GM10266 (cell line): Measurements from ENCODE around the gene TPPP.

Experiments used
- DNase-seq: peaks from one replicate; pipeline ENCODE4 v3.0.0; 2012; ENCODE audit errors: extremely low spot score
- CTCF ChIP-seq: IDR thresholded peaks from 2 replicates; pipeline ENCODE4 v1.5.1; 2012; ENCODE audit warnings: mild to moderate bottlenecking, low read depth; ENCODE audit not compliant: control insufficient read depth, insufficient read depth; ENCODE audit errors: missing control alignments

TPPP gene

DNA sequence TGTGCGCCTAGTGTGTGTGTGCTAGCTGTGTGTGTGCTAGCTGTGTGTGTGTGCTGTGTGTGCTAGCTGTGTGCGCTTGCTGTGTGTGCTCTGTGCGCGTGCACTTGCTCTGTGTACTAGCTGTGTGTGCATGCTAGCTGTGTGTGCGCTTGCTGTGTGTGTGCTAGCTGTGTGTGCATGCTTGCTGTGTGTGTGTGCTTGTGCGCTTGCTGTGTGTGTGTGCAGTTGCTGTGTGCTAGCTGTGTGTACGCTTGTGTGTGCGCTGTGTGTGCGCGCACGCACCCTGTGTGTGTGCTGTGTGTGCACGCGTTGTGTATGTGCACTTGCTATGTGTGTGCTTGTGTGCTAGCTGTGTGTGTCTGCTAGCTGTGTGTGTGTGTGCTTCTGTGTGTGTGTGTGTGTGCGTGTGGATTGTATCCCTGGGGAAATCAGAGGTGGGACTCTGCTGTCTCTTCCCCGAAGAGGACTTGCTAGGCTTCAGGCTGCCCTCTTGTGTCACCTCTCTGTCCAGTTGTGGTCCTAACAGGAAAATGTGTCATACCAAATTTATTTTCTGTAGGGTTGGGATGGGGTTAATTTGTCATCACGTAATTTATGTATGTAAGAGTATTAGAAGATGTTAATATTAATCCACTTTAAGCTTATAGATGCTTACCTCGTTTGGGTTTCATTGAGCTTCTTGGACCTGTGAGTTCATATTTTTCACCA lies 38.9 kb downstream of the TPPP start:
- no peak for DNase-seq
- no peak for TF ChIP-seq CTCF

GRCh38 chr5:652773-653350 lies 40.3 kb downstream of the TPPP start:
- TF ChIP-seq CTCF = no peak

DNA sequence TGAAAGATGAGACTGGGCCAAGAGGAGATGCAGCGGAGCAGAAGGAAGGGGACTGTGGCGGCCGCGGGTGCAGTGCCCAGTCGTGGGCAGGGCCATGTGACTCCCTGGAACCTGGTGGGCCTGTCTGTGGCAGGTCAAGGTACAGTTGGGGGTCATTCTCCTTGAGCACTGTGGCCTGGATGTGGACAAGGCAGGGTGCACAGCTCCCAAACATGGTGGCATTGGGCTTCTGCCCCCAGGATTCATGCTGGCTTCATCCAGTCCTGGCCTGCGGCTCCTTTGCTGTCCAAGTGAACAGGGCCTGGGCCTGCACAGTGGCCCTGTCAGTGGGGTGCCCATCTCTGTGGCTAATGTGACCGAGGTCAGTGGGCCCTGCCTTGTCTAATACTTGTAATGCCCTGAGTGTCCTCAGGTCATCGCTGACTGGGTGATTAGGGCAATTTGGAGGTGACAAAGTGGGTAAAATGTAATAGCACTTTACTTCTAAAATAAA lies 41.1 kb downstream of the TPPP start:
- TF ChIP-seq CTCF = no peak
- DNase-seq = no peak

More at GRCh38 chr5:652773-653350, 40.3 kb downstream of the TPPP start:
- DNase-seq = no peak

GRCh38 chr5:651296-652022 lies 41.7 kb downstream of the TPPP start:
- DNase-seq = no peak
- no peak for TF ChIP-seq CTCF

DNA sequence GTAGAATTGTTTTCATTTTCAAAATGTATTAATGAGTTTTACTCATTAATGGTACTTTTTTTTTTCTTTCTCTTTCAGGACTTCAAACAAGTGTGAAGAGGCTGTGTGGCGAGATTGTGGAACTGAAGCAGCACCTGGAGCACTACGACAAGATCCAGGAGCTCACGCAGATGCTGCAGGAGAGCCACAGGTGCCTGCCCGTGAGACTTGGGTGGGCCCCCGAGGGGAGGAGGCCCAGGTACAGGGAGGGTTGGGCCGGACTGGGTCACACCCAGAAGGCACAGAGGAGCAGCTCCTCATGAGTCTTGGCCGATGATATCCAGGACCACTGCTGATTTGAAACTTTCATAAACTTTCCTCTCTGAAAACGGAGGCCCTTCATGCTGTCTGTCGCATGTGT lies 45.4 kb downstream of the TPPP start:
- DNase-seq = no peak
- TF ChIP-seq CTCF = no peak

DNA sequence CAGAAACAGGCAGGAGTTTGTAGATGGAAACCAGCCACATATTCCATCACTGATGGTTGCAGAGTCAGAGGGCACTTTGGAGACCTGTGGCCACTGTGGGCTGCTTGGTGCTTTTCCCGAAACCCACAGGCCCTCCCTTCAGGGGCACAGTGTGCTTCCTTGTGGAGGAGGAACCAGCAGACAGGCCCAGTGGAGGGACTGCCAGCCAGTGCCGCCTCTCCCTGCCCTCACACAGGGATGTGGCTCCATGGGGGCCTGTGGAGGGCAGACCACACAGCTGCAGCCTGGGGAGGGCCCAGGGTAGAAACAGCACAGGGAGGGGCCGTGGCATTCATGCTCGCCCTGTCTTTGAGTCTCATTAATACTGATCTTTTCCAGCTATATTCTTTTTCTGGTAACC lies 45.8 kb downstream of the TPPP start:
- no peak for TF ChIP-seq CTCF
- no peak for DNase-seq

DNA sequence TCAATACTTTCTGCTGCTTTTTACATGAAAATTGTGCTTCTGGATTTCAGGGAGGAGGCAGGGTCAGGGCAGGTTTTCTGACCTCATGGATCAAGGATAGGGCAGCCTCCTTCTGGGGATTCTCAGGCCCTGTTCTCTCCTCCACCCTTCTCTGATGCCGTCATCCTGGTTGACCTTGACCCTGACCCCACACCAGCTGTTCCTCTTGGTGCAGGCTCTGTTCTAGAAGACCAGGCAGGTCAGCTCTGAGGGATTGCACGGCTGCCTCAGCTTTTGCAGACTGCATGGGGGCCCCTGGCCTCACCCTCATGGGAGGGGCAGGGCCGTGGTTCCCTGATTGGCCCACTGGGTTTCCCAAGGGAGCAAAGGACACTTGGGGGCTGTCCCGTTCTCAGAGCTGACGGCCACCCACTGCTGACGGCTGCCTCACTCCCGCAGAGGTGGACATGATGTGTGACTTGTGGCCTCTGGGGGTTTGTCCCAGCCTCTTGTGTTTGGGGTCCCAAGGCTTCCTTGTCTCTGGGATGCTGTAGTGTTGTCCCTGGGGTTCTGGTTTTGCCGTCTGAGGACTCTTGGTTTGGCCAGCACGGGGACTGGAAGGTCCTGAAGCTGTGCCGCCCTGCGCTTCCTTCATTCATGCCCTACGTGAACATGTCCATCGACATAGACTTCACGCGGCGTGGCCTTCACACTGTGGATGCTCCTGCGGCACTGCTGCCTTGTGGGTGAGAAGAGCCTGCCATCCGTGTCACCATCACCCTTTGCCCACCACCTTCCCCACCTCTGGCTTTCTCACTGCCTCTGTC lies 46.6 kb downstream of the TPPP start:
- no peak for TF ChIP-seq CTCF
- no peak for DNase-seq
